HL-60 (cell line): Measurements from ENCODE around the gene TMEM79.

ENCODE experiments used
- POLR2AphosphoS5 ChIP-seq: IDR thresholded peaks from 2 replicates; pipeline ENCODE4 v1.6.1; 2012; ENCODE audit warnings: low read depth
- TF ChIP-seq, protein P1 (sequence below): IDR thresholded peaks from one replicate; pipeline ENCODE4 v1.5.1; 2011; ENCODE audit warnings: low read length, control low read depth, inconsistent platforms; ENCODE audit not compliant: insufficient read depth

DNA sequence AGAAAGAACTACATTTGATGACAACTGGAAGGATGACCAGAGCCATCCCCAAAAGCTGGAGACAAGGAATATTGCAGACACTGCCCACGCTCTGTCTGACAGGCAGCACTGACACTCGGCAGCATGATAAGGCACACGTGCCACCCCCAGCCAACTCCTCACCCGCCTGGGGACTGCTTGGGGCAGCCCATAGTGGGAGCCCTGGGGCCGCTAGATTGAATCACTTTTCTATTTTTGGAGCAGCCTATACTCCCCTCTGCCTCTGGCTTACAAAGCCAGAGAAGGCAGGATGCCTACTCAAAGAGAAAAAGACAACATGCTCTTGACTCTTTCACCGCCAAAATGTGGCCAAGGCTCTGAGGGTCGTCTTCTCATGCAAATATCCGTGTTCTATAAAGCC is 2.8 kb upstream of the TMEM79 start:
- no peak for TF ChIP-seq POLR2AphosphoS5
- TF ChIP-seq, protein P1, sequence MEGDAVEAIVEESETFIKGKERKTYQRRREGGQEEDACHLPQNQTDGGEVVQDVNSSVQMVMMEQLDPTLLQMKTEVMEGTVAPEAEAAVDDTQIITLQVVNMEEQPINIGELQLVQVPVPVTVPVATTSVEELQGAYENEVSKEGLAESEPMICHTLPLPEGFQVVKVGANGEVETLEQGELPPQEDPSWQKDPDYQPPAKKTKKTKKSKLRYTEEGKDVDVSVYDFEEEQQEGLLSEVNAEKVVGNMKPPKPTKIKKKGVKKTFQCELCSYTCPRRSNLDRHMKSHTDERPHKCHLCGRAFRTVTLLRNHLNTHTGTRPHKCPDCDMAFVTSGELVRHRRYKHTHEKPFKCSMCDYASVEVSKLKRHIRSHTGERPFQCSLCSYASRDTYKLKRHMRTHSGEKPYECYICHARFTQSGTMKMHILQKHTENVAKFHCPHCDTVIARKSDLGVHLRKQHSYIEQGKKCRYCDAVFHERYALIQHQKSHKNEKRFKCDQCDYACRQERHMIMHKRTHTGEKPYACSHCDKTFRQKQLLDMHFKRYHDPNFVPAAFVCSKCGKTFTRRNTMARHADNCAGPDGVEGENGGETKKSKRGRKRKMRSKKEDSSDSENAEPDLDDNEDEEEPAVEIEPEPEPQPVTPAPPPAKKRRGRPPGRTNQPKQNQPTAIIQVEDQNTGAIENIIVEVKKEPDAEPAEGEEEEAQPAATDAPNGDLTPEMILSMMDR = no peak
